Measurements from ENCODE around the gene CACNG1.
"Not testable (repeated sequence)": the region's sequence is repeated elsewhere in the genome, so short reads cannot be mapped to it uniquely, and the experiment has no call there.

Gene CACNG1

DNA sequence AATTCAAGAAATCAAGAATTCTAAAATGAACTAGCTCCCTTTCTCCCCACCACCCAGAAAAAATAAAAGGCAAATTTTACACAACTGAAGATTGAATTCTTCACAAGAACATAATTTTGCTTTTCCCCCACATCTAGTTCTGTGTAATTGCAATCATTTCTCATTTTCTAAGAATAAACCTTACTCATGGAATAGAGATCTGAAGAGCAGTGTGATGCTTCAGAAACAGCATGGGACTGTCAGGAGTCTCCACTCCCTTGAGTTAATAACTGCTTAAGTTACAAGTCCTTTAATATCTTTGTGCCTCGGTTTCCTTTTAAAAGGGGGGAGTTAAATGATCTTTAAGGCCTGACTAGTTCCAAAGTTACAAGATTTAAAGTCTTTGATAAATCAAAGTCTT is 53.7 kb downstream of the CACNG1 start:
- Histone ChIP-seq H3K27me3 (replicated peaks; ENCODE audit: insufficient read depth, low read length) (no peaks in the 10 kb centered on the region), H3K27ac (ENCODE audit: low read length) (no peak overlapping the region), H3K9me3 (replicated peaks; ENCODE audit: insufficient read depth, low read length) (no peaks in the 10 kb centered on the region), H3K9me2 (replicated peaks; ENCODE audit: insufficient read depth, low read length) (no peaks in the 10 kb centered on the region), H3K9ac (ENCODE audit: low read length) (no peak overlapping the region), H3F3A (ENCODE audit: insufficient read depth, low read length) (no peaks in the 10 kb centered on the region), H3K4me3 (ENCODE audit: low read length) (no peak overlapping the region), H2AFZ (ENCODE audit: low read length) (no peak overlapping the region), H3K79me2 (ENCODE audit: low read length) (peaks cover 40% of the 10 kb centered on the region), H3K36me3 (replicated peaks; ENCODE audit: insufficient read depth, low read length) (no peaks in the 10 kb centered on the region), H4K20me1 (ENCODE audit: insufficient read depth, low read length) (peaks cover 4% of the 10 kb centered on the region; the same call in 1 of the 2 replicates), H3K4me1 (ENCODE audit: low read length) (0 out of 2 replicates have a peak, but pooled peaks cover 3% of the 10 kb centered on the region), H3K4me2 (ENCODE audit: low read depth, low read length) (no peak overlapping the region)
- DNase-seq, result no peak
- TF ChIP-seq EZH2 (optimal IDR thresholded peaks at IDR 0.05; ENCODE audit: low read depth, low read length), result no peak

DNA sequence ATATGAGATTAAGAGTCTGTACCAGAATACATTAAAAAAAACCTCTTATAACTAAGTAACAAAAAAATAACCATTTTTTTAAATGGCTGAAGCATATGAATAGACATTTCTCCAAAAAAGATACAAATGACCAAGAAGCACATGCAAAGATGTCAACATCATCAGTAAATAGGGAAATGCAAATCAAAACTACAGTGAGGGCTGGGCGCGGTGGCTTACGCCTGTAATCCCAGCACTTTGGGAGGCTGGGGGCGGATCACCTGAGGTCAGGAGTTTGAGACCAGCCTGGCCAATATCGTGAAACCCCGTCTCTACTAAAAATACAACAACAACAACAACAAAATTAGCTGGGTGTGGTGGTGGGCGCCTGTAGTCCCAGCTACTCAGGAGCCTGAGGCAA is 60.3 kb downstream of the CACNG1 start:
- not testable (repeated sequence) for H3K9me2 ChIP-seq (replicated peaks; ENCODE audit: insufficient read depth, low read length); H3F3A ChIP-seq (ENCODE audit: insufficient read depth, low read length); H3K27ac ChIP-seq (ENCODE audit: low read length); H3K4me1 ChIP-seq (ENCODE audit: low read length); H3K27me3 ChIP-seq (replicated peaks; ENCODE audit: insufficient read depth, low read length); H3K9ac ChIP-seq (ENCODE audit: low read length); H3K4me2 ChIP-seq (ENCODE audit: low read depth, low read length); H3K9me3 ChIP-seq (replicated peaks; ENCODE audit: insufficient read depth, low read length); DNase-seq; H3K36me3 ChIP-seq (replicated peaks; ENCODE audit: insufficient read depth, low read length); H3K4me3 ChIP-seq (ENCODE audit: low read length); H2AFZ ChIP-seq (ENCODE audit: low read length); H4K20me1 ChIP-seq (ENCODE audit: insufficient read depth, low read length)
- H3K79me2 ChIP-seq (ENCODE audit: low read length), result peaks cover 19% of the 10 kb centered on the region

DNA sequence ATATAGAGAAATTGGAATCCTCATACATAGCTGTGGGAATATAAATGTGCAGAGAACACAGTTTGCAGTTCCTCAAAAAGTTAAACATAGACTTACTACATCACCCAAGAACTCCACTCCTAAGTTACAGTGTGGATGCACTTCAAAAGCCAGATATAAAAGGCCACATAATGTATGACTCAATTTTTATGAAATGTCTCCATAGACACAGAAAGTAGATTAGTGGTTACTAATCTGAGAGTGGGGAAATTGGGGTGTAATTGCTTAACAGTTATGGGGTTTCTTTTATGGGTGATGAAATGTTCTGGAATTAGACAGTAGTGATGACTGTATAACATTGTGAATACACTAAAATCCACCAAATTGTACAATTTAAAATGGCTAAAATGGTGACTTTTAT is 60.9 kb downstream of the CACNG1 start:
- Histone ChIP-seq H3K9me2 (replicated peaks; ENCODE audit: insufficient read depth, low read length) (no peaks in the 10 kb centered on the region), H2AFZ (ENCODE audit: low read length) (no peak overlapping the region), H3K4me2 (ENCODE audit: low read depth, low read length) (no peak overlapping the region), H4K20me1 (ENCODE audit: insufficient read depth, low read length) (no peaks in the 10 kb centered on the region; the same call in 1 of the 2 replicates), H3K36me3 (replicated peaks; ENCODE audit: insufficient read depth, low read length) (no peaks in the 10 kb centered on the region), H3F3A (ENCODE audit: insufficient read depth, low read length) (no peaks in the 10 kb centered on the region), H3K27me3 (replicated peaks; ENCODE audit: insufficient read depth, low read length) (no peaks in the 10 kb centered on the region), H3K9me3 (replicated peaks; ENCODE audit: insufficient read depth, low read length) (no peaks in the 10 kb centered on the region), H3K4me3 (ENCODE audit: low read length) (no peak overlapping the region), H3K79me2 (ENCODE audit: low read length) (peaks cover 16% of the 10 kb centered on the region), H3K9ac (ENCODE audit: low read length) (no peak overlapping the region), H3K27ac (ENCODE audit: low read length) (no peak overlapping the region), H3K4me1 (ENCODE audit: low read length) (0 out of 2 replicates have a peak, but pooled peaks cover 3% of the 10 kb centered on the region)
- TF ChIP-seq EZH2phosphoT487 (IDR thresholded peaks at IDR 0.05; ENCODE audit: low read length), result no peak
- TF ChIP-seq, protein P1, sequence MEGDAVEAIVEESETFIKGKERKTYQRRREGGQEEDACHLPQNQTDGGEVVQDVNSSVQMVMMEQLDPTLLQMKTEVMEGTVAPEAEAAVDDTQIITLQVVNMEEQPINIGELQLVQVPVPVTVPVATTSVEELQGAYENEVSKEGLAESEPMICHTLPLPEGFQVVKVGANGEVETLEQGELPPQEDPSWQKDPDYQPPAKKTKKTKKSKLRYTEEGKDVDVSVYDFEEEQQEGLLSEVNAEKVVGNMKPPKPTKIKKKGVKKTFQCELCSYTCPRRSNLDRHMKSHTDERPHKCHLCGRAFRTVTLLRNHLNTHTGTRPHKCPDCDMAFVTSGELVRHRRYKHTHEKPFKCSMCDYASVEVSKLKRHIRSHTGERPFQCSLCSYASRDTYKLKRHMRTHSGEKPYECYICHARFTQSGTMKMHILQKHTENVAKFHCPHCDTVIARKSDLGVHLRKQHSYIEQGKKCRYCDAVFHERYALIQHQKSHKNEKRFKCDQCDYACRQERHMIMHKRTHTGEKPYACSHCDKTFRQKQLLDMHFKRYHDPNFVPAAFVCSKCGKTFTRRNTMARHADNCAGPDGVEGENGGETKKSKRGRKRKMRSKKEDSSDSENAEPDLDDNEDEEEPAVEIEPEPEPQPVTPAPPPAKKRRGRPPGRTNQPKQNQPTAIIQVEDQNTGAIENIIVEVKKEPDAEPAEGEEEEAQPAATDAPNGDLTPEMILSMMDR (IDR thresholded peaks at IDR 0.05; ENCODE audit: low read length), result no peak
- no peak for TF ChIP-seq EZH2 (optimal IDR thresholded peaks at IDR 0.05; ENCODE audit: low read depth, low read length)
- no peak for DNase-seq

Data from MM.1S (cell line).